Measurements from ENCODE around the gene WDR49. TPM values are rescaled to one million over a fixed set of nuclear protein-coding genes. Genes with fewer than 3 reads are reported as not detected.

Gene WDR49
- total and polyA plus RNA-seq, 7 donors, result 0.06 to 2.5 (median 0.81) TPM; not detected in 2

GRCh38 chr3:167484551-167484950, 169.2 kb downstream of the WDR49 start:
- Histone ChIP-seq H3K27me3 (no peaks in the 10 kb centered on the region), H3K9me3 (peaks cover 0 to 2% (median 0%) of the 10 kb centered on the region in 4 donors), H3K27ac (no peak overlapping the region), H3K4me1 (no peaks in the 10 kb centered on the region), H3K36me3 (no peaks in the 10 kb centered on the region), H3K4me3 (no peak overlapping the region)
- WGBS, 2 donors, result 34 to 41% methylated on average over 2 of the region's 2 CpGs
- no peak for TF ChIP-seq POLR2A (IDR thresholded peaks at IDR 0.05)
- no peak for TF ChIP-seq POLR2AphosphoS5 (IDR thresholded peaks at IDR 0.05)
- no peak for TF ChIP-seq EP300 (IDR thresholded peaks at IDR 0.05)
- TF ChIP-seq CTCF (IDR thresholded peaks at IDR 0.05), result no peak
- DNase-seq, result no peak
- intact Hi-C loops (cut with DNase I), result no loop called here

- H3K4me1 ChIP-seq, result no peaks in the 10 kb centered on the region
- H3K36me3 ChIP-seq, result no peaks in the 10 kb centered on the region
- no peak overlapping the region for H3K27ac ChIP-seq
- H3K9me3 ChIP-seq, result peaks cover 0 to 2% (median 0%) of the 10 kb centered on the region in 4 donors
- H3K4me3 ChIP-seq, result no peak overlapping the region
- TF ChIP-seq CTCF (IDR thresholded peaks at IDR 0.05), result no peak
- no peak for TF ChIP-seq POLR2AphosphoS5 (IDR thresholded peaks at IDR 0.05)
- no peak for TF ChIP-seq EP300 (IDR thresholded peaks at IDR 0.05)
- TF ChIP-seq POLR2A (IDR thresholded peaks at IDR 0.05), result no peak
- 86 to 88% methylated on average over 2 of the region's 2 CpGs for WGBS, 2 donors
- no peak for DNase-seq
- H3K27me3 ChIP-seq, result no peaks in the 10 kb centered on the region
- intact Hi-C loops (cut with DNase I), result no loop called here
Measured at GRCh38 chr3:167483708-167484475, 169.8 kb downstream of the WDR49 start.

- Histone ChIP-seq H3K4me1 (no peaks in the 10 kb centered on the region), H3K4me3 (no peak overlapping the region), H3K36me3 (no peaks in the 10 kb centered on the region), H3K9me3 (no peaks in the 10 kb centered on the region), H3K27me3 (no peaks in the 10 kb centered on the region), H3K27ac (no peak overlapping the region)
- TF ChIP-seq POLR2AphosphoS5 (IDR thresholded peaks at IDR 0.05), result no peak
- no peak for DNase-seq
- intact Hi-C loops (cut with DNase I), result no loop called here
Measured at GRCh38 chr3:167481164-167481563, 172.6 kb downstream of the WDR49 start.

GRCh38 chr3:167480748-167481147, 173.0 kb downstream of the WDR49 start:
- H3K9me3 ChIP-seq, result no peaks in the 10 kb centered on the region
- WGBS, 2 donors, result 90 to 92% methylated on average over 2 of the region's 2 CpGs
- TF ChIP-seq POLR2AphosphoS5 (IDR thresholded peaks at IDR 0.05) (no peak), CTCF (IDR thresholded peaks at IDR 0.05) (no peak), EP300 (IDR thresholded peaks at IDR 0.05) (no peak), POLR2A (IDR thresholded peaks at IDR 0.05) (no peak)
- H3K4me3 ChIP-seq, result no peak overlapping the region
- intact Hi-C loops (cut with DNase I), result no loop called here
- no peaks in the 10 kb centered on the region for H3K27me3 ChIP-seq
- no peak overlapping the region for H3K27ac ChIP-seq
- H3K4me1 ChIP-seq, result no peaks in the 10 kb centered on the region
- no peaks in the 10 kb centered on the region for H3K36me3 ChIP-seq
- DNase-seq, result no peak

GRCh38 chr3:167473863-167474262, 179.9 kb downstream of the WDR49 start, which contains the start of gene SERPINI2:
TSS of gene SERPINI2 (minus strand) at chr3:167474042. CDS start at chr3:167471834, 2,208 bp downstream.
- intact Hi-C loops (cut with DNase I), result no loop called here
- TF ChIP-seq CTCF (IDR thresholded peaks at IDR 0.05) (no peak), POLR2AphosphoS5 (IDR thresholded peaks at IDR 0.05) (no peak), POLR2A (IDR thresholded peaks at IDR 0.05) (no peak), EP300 (IDR thresholded peaks at IDR 0.05) (no peak)

More at GRCh38 chr3:167473863-167474262, 179.9 kb downstream of the WDR49 start, which contains the start of gene SERPINI2:
- H3K4me1 ChIP-seq, result no peaks in the 10 kb centered on the region
- 80 to 92% methylated on average over 4 of the region's 4 CpGs for WGBS, 2 donors
- H3K36me3 ChIP-seq, result no peaks in the 10 kb centered on the region
- no peak for DNase-seq
- no peaks in the 10 kb centered on the region for H3K27me3 ChIP-seq
- H3K4me3 ChIP-seq, result no peak within 1 kb of the TSS
- H3K27ac ChIP-seq, result no peak within 1 kb of the TSS
- H3K9me3 ChIP-seq, result no peaks in the 10 kb centered on the region
